HG03342 (cell line): ENCODE data around the gene IGF1R.
A peak's percentile ranks its signal among the peaks of the same experiment; 100 is the strongest.

Source experiments
- ATAC-seq: cut with Tn5 transposase; IDR thresholded peaks from one replicate; pipeline ENCODE4 v1.9.1; 2021; ENCODE audit warnings: mild to moderate bottlenecking, moderate library complexity; ENCODE audit not compliant: unreplicated experiment

The IGF1R gene

GRCh38 chr15:98772895-98773294 lies 124.6 kb downstream of the IGF1R start:
- no peak for ATAC-seq

GRCh38 chr15:98773616-98774015 lies 125.3 kb downstream of the IGF1R start:
- no peak for ATAC-seq

DNA sequence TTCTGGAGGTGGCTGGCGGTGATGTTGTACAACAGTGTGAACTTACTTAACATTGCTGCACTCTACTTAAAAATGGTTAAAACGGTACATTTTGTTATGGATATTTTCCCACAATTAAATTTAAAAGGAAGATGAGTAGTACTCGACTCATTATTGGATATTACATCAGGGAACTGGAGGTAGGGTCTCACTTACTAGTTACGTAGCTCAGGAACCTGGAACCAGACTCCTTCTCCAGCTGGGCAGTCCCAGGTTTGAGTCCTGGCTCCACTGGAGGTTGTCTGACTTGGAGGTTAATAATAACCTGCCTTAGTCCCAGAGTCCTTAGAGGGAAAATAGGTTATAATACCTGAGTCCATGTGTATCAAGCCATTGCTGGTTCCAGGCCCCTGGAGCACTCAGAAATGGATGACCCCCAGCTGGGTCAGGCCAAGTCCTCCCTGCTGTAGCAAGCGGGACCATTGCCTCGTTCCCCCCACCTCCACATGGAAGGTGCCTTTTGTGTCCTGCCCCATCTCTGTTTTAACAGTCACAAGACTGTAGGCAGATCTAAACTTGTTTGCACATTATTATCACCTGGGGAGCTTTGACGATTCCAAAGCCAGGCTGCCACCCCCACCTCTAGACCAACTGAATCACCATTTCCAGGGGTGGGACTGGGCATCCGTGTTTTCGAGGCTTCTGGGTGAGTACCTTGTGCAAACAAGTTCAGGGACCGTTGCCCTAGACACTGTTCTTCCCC lies 126.6 kb downstream of the IGF1R start:
- no peak for ATAC-seq

GRCh38 chr15:98775498-98776230 lies 127.3 kb downstream of the IGF1R start:
- no peak for ATAC-seq

GRCh38 chr15:98776607-98777281 lies 128.4 kb downstream of the IGF1R start:
- peak; percentile 84 for ATAC-seq

- no peak for ATAC-seq
Measured at GRCh38 chr15:98777426-98777825, 129.1 kb downstream of the IGF1R start.

- no peak for ATAC-seq
Measured at GRCh38 chr15:98778263-98778959, 130.1 kb downstream of the IGF1R start.

DNA sequence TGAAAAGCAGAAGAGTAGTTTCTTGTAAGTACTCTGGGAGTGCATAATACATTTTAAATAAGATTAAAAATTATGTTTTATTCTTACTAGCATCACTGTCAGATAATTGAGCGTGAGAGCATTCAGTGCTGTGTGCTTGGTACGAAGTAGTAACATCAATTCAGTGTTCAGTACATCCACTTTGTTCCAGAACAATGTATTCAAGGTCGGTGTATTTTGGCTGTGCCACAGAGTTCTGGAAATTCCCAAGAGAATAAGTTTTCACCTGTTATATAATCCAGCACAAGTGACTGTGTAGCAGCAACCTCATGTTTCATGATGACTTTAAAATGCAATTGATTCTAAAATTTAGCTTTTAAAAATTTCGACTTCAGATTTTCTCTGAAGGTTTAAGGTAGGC lies 130.6 kb downstream of the IGF1R start:
- ATAC-seq, result no peak

GRCh38 chr15:98779463-98780071 lies 131.2 kb downstream of the IGF1R start:
- peak; percentile 58 for ATAC-seq

DNA sequence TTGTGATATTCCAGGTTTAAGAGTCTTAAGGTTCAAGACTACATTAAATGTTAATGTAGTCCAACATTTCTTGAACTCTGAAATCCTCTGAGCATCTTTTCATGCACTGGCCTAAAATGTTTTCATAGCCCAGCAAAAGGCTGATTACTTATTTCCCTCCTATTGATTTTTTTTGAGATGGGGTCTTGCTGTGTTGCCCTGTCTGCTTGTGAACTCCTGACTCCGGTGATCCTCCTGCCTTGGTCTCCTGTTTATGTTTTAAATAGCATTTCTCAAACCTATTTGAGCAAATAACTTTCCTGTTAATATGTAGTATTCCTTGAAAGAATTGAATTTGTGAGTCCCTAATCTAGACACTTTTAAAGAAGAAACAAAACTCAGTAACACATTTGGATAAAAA lies 133.5 kb downstream of the IGF1R start:
- ATAC-seq, result no peak

DNA sequence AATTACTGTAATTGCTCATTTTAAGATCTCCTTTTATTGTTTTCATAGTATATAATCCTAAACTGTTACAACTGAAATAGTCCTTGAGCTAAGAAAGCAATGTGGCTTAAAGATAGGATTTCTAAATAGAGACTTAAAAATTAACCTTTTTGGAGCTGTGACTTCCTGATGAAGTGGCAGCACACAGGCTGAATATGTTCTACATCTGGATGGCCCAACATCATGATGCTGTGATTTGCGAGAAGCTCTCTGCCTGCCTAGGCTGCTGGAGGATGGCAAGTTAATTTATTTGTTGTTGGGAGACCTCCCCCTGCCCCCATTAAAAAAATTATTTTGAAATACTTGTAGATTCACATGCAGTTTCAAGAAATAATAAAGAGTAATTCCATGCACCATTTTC lies 134.5 kb downstream of the IGF1R start:
- no peak for ATAC-seq

GRCh38 chr15:98785431-98785806 lies 137.1 kb downstream of the IGF1R start:
- ATAC-seq, result no peak

- peak; percentile 70 for ATAC-seq
Measured at GRCh38 chr15:98785807-98786621, 137.7 kb downstream of the IGF1R start.

DNA sequence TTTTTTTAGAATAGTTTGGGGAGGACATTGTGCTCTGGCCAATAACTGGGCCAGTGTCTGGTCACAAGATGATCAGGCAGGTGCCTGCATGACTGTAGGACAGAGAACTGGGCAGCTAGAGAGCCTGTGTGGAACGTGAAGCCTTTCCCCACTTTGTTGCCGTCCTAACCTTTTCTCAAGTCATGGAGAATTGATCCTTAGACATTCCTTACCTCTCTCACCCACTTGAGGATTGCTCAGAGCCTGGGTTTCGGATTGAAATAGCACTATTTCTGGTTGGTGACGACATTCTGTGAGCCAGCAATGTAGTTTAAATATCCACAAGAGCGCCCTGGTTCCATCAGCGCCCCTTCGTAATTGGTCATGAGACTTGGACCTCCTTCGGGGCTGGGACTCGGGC lies 138.4 kb downstream of the IGF1R start:
- ATAC-seq, result no peak

DNA sequence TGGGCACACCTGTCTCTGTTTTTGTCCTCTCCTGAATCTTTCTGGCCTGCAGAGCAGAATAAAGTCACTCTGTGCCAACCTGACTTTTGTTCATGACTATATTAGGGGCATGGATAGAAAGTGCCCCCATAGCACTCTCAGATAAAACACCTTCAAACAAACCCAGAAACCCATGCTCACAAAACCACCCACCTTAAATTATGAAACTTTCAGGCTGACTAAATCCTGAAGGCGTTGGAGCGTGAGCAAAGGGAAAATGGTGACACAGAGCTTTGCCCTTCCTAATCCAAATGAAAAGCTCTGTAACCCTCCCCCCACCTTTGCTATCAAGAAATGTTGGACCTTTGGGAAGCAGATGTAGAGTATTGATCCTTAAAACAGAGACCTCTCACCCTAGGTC lies 138.9 kb downstream of the IGF1R start:
- ATAC-seq, result no peak

DNA sequence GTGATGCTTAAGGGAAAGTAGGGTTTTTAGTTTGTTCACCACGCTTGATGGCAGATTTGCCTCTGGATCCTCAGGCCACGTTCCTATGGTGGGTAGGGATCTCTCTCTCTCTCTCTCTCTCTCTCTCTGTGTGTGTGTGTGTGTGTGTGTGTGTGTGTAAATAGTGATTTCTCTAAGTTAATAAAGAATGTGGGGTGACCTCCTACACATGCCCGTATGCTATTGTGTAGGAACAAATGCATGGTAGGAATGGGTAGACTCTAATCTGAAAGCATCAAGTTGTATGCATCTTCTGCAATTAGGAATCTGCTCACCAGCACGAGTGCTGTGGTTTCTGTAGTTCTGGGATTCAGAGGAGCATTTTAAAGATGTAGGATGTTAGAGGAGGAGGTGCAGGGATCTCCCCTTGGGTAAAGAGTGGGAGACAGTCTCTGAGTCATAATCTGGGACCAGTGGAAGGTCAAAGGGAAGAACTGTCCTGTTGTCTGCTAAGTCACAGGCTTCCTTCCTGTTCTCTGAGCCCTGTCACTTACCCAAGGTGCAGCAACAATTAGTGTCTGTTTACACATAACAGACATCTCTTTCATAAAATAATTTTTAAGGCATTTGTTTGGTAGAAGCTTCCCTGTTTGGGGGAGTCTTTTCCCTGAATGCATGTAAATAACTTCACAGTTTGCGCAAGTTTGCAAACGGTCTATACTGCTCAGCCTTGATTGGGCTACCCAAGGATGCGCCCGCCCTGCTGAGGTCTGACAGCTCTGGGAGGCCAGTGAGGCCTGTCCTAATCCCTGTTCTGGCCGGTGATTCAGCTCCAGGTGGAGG lies 139.8 kb downstream of the IGF1R start:
- no peak for ATAC-seq

GRCh38 chr15:98789020-98789419 lies 140.7 kb downstream of the IGF1R start:
- no peak for ATAC-seq

GRCh38 chr15:98790270-98790669 lies 141.9 kb downstream of the IGF1R start:
- no peak for ATAC-seq

- no peak for ATAC-seq
Measured at GRCh38 chr15:98791046-98791701, 142.8 kb downstream of the IGF1R start.
